H1 (cell line): Measurements from ENCODE around the gene AK2. TPM values are rescaled to one million over a fixed set of nuclear protein-coding genes. Genes with fewer than 3 reads are reported as not detected.

Experiments
- PHF8 ChIP-seq: fragments of 200-600 bp; sonication (generic); conservative IDR thresholded peaks from 2 replicates; pipeline ENCODE4 v1.7.1; 2012; ENCODE audit warnings: low read depth, mild to moderate bottlenecking, inconsistent platforms, low read length, moderate library complexity
- SP2 ChIP-seq: IDR thresholded peaks from 2 replicates; pipeline ENCODE4 v1.6.1; 2012; ENCODE audit warnings: mild to moderate bottlenecking, low read length, inconsistent platforms
- SRF ChIP-seq: IDR thresholded peaks from 2 replicates; pipeline ENCODE4 v1.6.1; 2011; ENCODE audit warnings: mild to moderate bottlenecking, low read depth, low read length, moderate library complexity
- polyA plus RNA-seq, 7 experiments: library from polyadenylated mRNA; depleted of rRNA in 3 of 7; stranded (reverse) in 5 of 7; unstranded in 2 of 7; fragments of >200 nt in 5 of 7; fragments of 200-250 nt in 2 of 7; gene quantifications; 1 replicate in 5 of 7; 2 replicates in 1 of 7; 4 replicates in 1 of 7; pipeline versions ENCODE4 v1.2.1 to v1.2.3, GENCODE V29; 2011 to 2013; ENCODE audit warnings: missing spikeins in 2 of 7, mixed read lengths in 2 of 7
- total RNA-seq: library from RNA; stranded (reverse); fragmentation: NEBNext Ultra II Directional; extraction: Animal tissue kit (Norgen Biotek cat#: 25700); gene quantifications from 2 replicates; pipeline ENCODE4 v1.2.1, GENCODE V29; 2021

The AK2 gene
- total and polyA plus RNA-seq, 2 of the 8 experiments (the other 6 are each of a cell fraction or from before 2014, with no cell fraction given): 92.3 to 137 TPM

DNA sequence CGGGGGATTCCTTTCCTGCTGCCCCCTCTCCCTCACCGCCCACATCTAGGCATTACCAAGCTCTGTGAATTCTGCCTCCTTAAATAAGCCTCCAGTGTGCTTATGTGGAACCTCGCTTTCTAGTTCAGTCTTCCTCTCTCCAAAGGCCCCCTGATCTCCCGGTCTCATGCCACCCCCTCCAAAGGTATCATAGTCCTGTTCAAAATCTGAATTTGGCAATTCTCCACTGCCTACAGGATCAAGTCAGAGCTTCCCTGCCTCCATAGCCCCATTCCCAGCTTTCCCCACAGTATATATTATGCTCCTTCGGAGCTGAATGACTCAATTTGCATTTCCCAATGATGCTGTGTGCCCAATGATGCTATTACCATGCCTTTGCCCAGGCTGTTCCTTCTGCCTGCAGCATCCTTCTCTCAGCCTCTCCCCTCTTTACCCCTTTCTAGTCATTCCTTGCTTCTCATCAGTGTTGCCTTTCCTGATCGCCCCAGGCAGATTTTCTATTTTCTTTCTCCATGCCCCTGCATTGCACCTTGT is 46.0 kb upstream of the AK2 start (continued):
- no peak for TF ChIP-seq PHF8
- TF ChIP-seq SRF: no peak
- no peak for TF ChIP-seq SP2
